GM12874 (cell line): ENCODE measurements around the gene PHACTR3.

Experiments
- TF ChIP-seq, protein P1 (sequence below): IDR thresholded peaks from 2 replicates; pipeline ENCODE4 v1.5.1; 2011; ENCODE audit warnings: low read depth, mild to moderate bottlenecking, control low read depth, low read length, moderate library complexity; ENCODE audit not compliant: insufficient read depth

The PHACTR3 gene

DNA sequence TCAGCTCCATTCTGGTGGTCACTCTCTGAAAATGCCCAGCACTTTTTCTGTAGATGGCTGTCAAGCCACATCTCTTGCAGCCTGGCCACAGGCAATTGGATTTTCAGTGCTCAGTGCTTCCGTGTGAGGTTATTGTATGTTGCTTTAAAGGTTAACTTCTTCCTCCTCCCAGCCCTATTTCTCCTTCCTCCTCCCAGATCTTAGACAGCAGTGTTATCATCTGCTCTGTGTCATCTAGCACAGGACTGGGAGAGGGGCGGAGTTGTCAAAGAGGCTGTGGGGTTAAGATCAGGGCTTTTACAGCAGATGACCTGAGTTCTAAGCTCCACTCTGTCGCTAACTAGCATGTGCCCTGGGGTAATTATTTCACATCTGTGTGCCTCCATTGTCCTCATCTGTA, 129.0 kb downstream of the PHACTR3 start:
- TF ChIP-seq, protein P1, sequence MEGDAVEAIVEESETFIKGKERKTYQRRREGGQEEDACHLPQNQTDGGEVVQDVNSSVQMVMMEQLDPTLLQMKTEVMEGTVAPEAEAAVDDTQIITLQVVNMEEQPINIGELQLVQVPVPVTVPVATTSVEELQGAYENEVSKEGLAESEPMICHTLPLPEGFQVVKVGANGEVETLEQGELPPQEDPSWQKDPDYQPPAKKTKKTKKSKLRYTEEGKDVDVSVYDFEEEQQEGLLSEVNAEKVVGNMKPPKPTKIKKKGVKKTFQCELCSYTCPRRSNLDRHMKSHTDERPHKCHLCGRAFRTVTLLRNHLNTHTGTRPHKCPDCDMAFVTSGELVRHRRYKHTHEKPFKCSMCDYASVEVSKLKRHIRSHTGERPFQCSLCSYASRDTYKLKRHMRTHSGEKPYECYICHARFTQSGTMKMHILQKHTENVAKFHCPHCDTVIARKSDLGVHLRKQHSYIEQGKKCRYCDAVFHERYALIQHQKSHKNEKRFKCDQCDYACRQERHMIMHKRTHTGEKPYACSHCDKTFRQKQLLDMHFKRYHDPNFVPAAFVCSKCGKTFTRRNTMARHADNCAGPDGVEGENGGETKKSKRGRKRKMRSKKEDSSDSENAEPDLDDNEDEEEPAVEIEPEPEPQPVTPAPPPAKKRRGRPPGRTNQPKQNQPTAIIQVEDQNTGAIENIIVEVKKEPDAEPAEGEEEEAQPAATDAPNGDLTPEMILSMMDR = no peak

DNA sequence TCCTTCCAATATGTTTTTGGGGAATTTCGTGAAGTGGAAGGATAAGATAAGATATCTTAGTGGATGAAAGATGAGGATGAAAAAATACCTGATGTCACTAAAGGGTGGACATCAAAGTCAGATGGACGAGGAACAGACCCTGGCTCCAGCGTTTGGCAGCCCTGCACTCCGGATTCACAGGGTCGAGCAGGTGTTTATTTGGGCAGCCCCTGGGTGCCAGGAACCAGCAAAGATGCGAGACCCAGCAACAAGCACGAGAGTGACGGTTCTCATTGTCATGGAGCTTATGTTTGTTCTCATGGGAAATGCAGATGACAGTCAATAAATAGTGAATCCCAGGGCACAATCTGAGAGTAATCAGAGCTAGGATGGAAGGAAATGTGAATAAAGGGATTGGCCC, 131.1 kb downstream of the PHACTR3 start:
- TF ChIP-seq, protein P1 = no peak

DNA sequence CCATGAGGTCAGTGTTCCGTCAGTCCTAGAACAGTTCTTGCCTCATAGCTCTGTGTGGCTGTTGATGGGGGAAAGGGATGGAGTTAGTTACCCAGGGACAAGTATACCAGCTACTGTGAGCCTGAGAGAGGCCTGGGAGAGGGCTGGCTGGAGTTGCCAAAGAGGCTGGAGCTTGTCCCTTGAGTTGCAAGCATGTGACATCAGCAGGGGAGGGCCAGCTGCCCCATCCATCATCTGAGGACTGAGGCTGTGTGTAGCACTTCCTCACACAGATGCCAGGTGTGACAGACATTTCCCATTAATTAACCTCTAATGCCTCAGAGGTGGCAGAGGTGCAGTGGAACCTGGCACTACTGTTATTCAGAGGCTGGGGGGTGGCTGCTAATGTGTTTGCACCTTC, 131.6 kb downstream of the PHACTR3 start:
- TF ChIP-seq, protein P1 = no peak

DNA sequence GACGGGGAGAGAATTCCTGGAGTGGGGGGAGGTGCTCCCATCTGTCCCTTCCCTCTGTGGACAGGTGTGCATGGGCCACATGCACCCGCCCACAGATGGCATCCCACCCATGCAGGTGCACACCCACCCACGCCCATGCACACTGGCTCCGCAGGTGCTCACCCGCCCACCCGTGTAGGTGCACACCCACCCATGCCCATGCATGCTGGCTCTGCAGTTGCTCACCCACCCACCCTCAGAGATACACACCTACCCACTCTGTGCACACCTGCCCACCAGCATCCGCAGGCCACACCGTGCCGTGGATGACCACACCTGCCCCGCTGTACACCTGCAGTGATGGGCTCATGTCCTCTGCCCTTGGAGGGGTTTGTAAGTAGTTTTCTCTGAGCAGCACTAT, 132.0 kb downstream of the PHACTR3 start:
- TF ChIP-seq, protein P1 = no peak

DNA sequence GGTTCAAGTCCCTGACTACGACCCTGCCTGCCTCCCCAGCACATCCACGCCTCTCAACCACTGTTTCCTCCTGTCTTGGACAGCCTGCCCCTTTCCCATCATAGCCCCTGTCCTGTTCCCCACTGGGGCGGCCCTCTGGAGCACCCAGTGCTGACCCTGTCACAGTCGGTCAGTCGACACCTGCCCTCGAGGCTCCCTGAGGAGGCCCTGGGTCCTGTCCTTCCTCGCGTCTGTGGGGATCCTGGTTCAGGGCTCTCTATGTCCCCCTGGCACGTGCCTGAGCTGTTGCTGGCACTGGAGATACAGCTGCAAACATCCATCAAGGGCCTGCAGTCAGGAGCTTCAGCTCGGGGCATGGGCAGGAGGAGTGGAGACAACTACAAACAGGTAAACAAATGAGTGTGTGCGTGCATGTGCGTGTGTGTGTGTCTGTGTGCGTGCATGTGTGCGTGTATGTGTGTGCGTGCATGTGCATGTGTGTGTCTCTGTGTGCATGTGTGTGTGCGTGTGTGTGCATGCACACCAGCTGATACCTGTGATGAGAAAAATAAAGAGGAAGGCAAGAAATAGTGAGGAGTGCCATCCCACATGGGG, 132.8 kb downstream of the PHACTR3 start:
- TF ChIP-seq, protein P1 = no peak

DNA sequence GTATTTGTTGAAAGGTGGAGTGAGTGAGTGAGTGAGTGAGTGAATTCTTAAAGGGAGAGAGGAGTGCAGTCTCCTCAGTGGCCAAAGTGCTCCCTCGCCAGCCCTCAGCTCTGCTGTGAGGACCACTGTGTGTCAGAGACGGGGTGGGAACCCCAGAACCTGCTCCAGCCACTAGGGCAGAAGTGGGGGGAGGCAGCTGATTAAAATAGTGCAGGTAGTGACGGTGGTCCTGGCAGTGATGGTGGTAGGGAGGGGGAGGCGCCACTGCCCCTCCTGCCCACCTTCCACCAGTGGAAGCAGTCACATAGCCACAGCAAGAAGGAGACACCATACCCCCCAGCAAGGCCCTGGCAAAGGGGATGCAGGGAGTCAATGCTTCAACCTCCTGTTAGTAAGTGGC, 133.5 kb downstream of the PHACTR3 start:
- TF ChIP-seq, protein P1 = no peak

DNA sequence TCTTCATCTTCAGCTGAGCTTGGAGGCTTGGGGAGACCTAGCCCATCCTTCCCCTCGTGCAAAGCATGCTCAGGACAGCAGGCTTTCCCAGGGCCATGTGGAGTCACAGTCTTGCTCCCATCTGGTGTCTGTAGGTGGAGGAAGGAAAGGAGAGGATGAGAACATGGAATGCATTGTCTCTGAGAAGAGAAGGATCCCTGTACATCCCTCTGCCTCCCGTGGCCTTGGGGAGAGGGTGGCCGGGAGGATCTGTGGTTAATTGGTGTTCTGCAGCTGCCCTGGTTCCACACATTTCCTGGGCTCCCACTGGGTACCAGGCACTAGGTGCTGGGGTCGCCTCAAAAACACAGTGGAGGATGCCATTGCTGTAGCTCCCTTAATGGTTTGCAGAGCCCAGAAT, 134.5 kb downstream of the PHACTR3 start:
- TF ChIP-seq, protein P1 = no peak
